ENCODE data around the gene ADRM1.

ADRM1 gene

DNA sequence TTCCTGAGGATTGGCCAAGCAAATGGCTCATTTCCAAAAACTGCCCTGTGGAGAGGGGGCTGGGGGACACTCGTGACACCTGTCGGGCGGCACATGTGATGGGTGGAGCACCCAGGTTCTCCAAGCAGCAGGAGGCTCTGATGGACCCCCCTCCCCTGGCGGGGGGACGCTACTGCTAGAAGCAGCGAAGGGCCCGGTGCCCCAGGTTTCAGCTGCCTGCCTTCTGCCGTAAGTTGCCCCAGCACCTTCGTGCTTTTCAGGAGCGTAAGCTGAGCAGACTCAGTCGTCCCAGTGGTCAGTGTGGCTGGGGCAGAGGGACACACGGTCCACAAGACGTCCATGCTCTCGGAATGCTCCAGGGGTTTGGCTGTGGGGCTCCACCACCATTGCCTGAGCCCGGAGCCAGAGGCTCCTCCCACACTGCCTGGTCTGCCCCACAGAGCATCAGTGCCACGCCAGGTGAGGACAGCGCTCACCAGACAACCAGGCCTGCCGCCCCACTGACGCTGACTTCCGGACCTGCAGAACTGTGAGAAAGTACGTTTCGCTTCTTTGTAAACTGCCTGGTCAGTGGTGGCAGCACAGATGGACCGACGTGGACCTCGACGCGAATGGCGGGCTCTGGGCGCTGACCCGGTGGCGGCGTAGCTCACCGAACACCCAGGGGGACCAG is 4.1 kb upstream of the ADRM1 start:
- no peak for DNase-seq (ENCODE audit: low spot score)

GRCh38 chr20:62299666-62300236 is 3.0 kb upstream of the ADRM1 start:
- no peak for DNase-seq (ENCODE audit: low spot score)

- no peak for DNase-seq (ENCODE audit: low spot score)
Observed at GRCh38 chr20:62300319-62300718, 2.5 kb upstream of the ADRM1 start.

- DNase-seq (ENCODE audit: low spot score), result no peak
Observed at GRCh38 chr20:62301111-62301668, 1.6 kb upstream of the ADRM1 start.

DNA sequence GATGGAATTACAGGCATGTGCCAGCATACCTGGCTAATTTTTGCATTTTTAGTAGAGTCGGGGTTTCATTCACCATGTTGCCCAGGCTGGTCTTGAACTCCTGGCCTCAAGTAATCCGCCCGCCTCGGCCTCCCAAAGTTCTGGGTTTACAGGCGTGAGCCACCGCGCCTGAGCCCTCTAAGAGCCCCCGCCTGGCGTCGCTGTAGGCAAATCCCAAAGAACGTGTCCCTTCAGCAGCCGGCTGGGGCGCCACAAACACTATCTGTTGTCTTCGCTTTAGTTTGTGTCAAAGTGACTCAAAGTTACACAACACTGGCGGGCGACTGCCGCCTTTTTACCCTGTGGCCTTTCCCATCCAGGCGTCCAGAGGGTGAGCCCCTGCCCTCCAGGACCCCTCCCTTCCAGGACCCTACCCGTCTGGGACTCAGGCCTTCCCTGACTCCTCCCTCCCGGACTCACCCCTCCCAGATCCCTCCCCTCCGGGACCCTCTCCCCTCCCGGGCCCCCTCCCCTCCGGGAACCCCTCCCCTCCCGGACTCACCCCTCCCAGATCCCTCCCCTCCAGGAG is 940 bp upstream of the ADRM1 start:
- DNase-seq (ENCODE audit: low spot score), result peak; percentile 92

DNA sequence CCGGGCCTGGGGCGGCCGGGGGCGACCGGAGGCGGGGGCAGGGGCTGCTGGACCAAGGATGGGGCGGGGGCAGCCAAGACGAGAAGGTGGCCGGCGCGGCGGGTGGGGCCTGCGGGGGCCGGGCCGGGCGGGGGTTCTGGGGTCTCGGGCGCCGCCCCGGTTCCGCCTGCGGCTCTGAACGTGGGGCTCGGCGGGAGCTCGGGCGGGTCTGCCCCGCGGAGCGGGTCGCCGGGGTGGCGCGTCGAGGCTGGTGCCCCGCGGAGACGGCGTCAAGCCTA is 204 bp downstream of the ADRM1 start:
- no peak for DNase-seq (ENCODE audit: low spot score)

- peak; percentile 52 for DNase-seq (ENCODE audit: low spot score)
Observed at GRCh38 chr20:62303340-62304226, 786 bp downstream of the ADRM1 start.

DNA sequence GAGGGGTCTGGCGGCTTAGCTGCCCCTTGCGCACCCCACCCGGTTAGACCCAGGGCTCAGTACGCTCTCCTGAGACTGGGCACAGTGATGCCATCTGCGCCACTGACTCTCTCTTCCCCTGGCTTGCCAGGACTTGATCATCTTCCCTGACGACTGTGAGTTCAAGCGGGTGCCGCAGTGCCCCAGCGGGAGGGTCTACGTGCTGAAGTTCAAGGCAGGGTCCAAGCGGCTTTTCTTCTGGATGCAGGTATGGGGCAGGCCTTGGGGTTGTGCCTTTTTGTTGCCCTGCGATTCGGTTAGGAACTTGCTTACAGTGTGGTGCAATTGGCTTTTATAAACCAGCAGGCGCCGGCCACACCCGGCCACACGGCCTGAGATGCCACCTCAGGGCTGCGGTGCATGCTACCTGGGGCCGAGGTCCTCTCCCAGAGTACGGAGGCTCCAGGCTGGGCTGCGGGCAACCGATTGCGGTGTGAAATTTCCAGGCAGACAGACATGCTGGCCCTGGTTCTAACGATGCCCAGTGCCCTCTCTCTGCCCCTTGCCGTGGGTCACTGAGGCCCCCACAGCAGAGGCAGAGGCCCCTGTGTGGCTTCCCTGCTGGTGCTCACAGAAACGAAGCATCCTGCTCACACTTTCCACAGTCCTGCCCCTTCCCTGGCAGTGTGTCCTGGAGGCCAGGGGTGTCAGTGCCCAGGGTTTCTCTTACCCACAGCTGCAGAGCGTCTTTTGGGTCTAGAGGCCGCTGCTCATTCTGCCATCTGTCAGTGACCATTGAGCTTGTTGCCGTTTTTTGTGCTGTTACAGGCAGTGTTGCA is 1.7 kb downstream of the ADRM1 start:
- DNase-seq (ENCODE audit: low spot score), result no peak

DNA sequence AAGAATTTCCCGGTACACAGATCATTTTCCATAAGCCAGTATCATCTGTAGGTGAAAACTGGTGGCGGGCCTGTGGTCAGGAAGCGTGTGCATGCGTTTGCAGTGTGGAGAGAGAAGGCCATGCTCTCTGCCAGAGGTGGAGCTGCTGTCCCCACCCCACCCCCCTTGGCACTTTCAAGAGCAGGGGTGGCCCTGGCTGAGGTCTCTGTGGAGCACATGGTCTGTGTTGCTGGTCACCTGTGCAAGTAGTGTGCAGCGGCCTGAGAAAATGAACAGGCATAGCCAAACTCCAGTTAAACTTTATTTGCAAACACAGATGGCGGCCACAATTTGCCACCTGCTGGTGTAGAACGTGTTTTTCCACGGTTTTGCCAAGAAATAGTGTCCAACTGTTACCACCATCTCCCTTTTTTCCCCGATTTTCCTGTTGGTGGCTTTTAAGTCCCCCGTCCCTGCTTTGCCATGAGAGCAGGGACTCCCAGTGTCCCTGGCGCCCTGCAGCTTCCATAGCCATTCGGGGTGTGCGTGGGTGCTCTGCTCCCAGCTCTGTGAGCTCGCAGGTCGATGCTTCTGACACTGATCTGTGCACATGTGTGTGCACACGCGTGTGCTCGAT is 2.5 kb downstream of the ADRM1 start:
- no peak for DNase-seq (ENCODE audit: low spot score)

GRCh38 chr20:62305765-62306413 is 3.1 kb downstream of the ADRM1 start:
- DNase-seq (ENCODE audit: low spot score), result no peak

DNA sequence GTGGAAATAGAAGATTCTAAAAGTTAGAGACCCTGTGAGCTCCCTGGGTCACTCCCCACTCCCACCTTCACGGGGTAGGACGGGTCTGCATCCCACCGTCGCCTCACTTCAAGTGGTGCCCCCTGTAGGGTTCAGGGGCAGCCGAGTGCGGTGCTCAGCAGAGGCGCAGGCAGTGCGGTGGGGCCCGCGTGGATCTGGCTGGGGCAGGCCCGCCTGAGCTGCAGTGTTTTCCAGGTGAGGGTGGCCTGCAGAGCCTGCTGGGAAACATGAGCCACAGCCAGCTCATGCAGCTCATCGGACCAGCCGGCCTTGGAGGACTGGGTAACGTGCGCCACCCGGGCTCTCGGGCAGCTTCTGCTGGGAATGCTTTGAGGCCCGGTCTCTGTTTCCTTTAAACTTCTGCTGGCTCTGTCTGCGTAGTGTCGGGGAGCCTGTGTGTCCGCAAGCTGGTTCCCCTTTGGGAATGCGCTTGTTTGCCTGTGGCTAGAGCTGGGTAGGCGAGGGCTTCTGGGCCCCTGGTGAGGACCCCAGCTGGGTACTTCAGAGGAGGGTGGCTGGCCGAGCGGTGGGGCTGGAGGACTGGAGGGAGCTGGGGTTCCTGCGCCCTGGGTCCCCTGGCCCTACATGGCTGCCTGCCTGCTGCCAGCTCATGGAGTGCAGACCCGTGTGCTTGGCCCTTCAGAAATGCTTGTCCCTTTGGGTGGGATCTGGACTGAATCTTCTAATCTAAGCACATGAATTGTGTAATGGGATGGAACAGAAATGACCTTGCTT is 3.8 kb downstream of the ADRM1 start:
- no peak for DNase-seq (ENCODE audit: low spot score)

- DNase-seq (ENCODE audit: low spot score), result no peak
Observed at GRCh38 chr20:62307226-62308101, 4.7 kb downstream of the ADRM1 start.

DNA sequence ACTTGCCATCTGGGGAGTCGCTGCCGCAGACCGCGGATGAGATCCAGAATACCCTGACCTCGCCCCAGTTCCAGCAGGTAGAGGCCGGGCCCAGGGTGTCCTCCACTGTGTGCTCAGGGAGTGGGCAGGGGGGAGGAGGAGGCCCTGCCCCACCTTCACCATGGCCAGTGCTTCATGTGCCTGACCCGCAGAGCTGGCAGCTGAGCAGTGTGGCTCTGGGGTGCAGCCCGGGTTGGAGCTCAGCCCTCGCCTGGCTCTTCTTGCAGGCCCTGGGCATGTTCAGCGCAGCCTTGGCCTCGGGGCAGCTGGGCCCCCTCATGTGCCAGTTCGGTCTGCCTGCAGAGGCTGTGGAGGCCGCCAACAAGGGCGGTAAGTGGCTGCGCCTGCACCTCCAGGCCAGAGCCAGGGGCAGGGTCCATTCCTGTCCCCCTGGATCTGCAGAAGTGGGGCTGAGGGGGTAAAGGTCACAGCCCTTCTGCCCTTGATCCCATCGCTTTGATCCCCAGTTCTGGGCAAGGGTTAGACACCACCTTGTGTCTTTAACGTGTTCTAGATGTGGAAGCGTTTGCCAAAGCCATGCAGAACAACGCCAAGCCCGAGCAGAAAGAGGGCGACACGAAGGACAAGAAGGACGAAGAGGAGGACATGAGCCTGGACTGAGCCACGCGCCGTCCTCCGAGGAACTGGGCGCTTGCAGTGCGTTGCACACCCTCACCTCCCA is 5.5 kb downstream of the ADRM1 start:
- DNase-seq (ENCODE audit: low spot score), result no peak

GRCh38 chr20:62309198-62309944 is 6.6 kb downstream of the ADRM1 start:
- no peak for DNase-seq (ENCODE audit: low spot score)

GRCh38 chr20:62309947-62310756 is 7.4 kb downstream of the ADRM1 start:
- DNase-seq (ENCODE audit: low spot score), result no peak

GRCh38 chr20:62310757-62311121 is 7.9 kb downstream of the ADRM1 start:
- no peak for DNase-seq (ENCODE audit: low spot score)

DNA sequence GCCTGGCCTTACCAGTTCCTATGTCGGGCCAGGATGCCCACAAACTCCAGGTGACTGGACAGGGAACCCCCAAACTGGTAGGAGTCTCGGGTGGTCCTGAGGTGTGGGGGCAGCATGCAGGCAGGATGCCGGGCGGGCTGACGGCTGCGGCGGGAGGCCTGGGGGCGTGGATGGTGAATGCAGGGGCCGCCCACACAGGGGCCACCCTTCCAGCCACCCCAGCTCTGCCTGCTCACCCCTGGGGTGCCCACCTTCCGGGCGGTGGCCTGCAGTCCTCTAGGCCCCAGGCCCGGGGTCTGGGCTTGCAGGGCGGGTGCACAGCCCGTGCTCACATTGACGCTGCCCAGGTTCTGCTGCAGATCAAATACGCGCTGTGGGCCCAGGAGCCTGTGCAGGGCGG is 8.4 kb downstream of the ADRM1 start:
- no peak for DNase-seq (ENCODE audit: low spot score)

Data from AG20443 (cell line).